GM08714 (cell line): Measurements from ENCODE around the gene SHANK2.

ENCODE experiments used
- H3K4me3 ChIP-seq: fragments of 200-500 bp; sonication (Bioruptor generic); 2 replicates; pipeline ENCODE4 v1.5.1; 2014; ENCODE audit warnings: mild to moderate bottlenecking, low read length, inconsistent platforms
- ZNF274 ChIP-seq: IDR thresholded peaks from 2 replicates; pipeline ENCODE4 v1.6.1; 2012; ENCODE audit warnings: mild to moderate bottlenecking, low read depth, low read length

SHANK2 gene

DNA sequence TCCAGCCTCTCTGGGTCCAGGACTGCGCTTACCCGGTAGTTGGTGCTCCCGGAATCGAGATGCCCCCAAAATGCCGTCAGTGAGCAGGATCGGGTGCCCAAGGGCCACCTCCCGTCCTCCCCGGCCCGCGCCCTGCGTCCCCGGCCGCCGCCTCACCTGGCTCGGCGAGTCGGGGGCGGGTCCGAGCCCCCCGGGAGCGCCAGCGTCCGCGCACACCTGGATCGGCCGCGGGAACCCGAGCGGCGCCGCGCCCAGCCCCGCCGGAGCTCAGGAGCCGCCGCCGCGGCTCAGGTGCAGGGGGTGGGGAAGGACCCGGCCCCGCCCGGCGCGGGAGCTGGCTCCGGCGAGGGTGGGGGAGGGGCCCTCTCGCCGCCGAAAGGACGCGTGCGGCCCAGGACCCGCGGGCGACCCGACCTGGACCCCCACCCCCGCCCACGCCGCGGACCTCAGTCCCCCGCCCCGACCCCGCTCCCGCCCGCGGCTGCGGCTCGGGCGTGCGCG, at the start of gene SHANK2:
Gene SHANK2, minus strand, starts transcription at position 309 of the 501 bp plus-strand sequence. CDS start 105,251 bp downstream, outside the sequence.
- no peak for TF ChIP-seq ZNF274
- H3K4me3 ChIP-seq: peak within 1 kb of the TSS; percentile 51; the same call in 1 of the 2 replicates

DNA sequence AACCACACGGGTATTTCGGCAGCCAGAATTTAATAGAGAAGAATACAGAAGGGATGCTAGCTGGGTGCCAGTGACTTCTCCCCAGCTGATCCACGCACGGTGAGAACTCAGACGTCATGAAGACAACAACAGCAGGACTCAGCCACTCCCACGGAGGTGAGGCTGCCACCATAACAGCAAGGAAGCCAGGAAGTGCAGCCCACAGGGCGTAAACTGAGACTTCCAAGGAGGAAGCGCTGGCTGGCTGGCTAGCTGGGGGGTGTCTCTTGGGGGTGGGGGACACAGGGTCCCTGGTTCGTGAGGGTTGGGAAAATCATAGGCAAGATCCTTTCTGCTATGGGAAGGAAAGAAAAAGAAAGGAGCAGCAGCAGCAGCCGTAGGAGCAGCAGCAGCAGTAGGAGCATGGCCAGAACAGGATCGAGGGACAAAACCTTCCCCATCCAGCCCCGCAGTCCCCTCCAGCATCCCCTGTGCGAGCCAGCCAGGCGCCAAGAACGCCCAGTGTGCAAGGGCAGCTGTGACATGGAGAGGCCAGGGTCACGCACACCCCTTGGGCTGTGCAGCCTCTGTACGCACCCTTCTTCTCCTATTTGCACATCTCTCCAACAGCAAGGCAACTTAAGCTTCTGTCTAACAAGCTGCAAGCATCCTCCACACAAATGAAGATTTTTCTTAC, 49.6 kb upstream of the SHANK2 start:
- no peak for TF ChIP-seq ZNF274
- H3K4me3 ChIP-seq: no peak overlapping the region

DNA sequence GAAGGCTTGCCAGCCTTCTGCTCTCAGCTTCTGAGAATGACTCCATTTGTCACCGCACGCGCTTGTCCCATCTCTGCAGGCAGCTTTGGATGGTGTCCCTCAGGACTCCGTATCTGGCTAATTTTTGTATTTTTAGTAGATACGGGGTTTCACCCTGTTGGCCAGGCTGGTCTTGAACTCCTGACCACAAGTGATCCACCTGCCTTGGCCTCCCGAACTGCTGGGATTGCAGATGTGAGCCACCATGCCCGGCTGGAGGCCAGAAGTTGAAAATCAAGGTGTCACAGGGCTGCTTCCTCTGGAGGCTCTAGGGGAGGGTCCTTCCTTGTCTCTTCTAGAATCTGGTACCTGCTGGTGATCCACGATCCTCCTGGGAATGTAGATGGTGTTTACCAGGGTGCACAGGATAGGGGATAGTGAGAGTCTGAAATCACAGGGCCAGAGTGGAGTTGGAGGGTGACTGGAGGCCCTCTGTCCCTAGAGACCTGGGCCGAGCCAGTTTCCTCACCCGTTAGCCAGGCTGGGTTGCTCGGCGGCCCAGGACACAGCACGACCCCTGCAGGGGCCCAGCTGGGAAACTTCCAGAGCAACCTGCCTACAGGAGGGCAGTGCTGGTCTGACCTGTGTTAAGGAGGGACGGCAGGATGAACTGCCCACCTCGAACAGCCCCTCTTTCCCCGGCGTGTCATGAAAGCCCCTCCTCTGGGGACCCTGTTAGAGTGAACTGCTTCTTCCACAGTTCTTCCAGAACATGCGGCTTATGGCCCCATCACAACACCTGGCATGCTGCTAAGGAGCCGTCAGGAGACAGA, 48.9 kb upstream of the SHANK2 start:
- H3K4me3 ChIP-seq: no peak overlapping the region
- TF ChIP-seq ZNF274: no peak

DNA sequence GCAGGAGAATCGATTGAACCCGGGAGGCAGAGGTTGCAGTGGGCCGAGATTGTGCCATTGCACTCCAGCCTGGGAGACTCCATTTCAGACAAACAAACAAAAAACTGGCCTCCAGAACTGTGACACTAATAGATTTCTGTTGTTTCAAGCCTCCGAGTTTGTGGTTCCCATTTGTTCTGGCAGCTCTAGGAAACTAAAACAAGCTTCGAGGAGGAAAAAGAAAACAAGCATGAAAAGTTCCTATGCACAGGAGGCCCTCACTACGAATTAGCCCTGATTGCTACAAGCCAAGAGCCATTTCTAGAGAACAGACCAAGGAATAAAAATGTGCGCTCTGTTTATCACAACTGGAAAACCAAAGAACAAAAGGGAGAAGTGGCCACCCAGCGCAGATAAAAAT, 47.8 kb upstream of the SHANK2 start:
- TF ChIP-seq ZNF274: no peak
- H3K4me3 ChIP-seq: no peak overlapping the region

DNA sequence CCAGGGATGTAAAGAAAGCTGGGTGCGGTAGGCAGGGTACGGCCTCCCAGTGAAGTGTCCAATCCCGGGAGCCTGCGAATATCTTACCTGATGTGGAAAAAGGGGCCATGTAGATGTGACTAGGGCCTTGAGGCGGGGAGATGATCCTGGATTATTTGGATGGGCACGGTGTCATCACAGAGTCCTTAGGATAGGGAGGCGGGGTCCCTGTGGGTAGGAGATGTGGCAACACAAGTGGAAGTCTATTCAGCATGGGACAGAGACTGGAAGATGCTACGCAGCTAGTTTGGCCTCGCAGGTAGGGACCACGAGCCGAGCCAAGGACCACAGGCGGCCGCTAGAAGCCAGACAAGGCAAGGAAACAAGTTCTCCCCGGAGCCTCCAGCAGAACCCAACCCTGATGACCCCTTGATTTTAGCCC, 46.4 kb upstream of the SHANK2 start:
- H3K4me3 ChIP-seq: no peak overlapping the region
- no peak for TF ChIP-seq ZNF274

DNA sequence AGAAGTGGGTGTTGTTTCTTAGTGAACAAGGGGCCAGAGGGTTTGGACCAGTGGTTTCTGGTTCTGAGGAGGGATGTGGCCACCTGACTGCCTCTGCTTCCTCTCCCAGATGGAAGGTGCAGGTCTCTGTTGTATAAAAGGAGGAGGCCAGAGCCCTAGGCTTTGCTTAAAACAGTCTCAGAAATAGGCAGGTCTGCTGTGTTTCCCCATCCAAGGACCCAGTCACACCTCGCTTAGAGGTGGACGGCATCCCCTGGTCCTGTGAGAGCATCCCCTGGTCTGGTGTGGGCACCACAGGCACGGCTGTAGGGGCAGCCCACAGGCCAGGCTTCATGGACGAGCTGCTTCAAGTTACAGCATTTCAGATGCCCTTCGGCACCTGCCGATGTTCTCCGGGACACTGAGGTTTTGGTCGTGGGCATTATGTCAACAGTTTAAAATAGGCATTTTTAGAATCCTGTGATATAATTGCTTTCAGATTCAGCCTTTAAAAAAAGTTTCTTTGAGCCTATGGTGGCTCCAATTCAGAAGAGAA, 45.7 kb upstream of the SHANK2 start:
- no peak for TF ChIP-seq ZNF274
- no peak overlapping the region for H3K4me3 ChIP-seq

DNA sequence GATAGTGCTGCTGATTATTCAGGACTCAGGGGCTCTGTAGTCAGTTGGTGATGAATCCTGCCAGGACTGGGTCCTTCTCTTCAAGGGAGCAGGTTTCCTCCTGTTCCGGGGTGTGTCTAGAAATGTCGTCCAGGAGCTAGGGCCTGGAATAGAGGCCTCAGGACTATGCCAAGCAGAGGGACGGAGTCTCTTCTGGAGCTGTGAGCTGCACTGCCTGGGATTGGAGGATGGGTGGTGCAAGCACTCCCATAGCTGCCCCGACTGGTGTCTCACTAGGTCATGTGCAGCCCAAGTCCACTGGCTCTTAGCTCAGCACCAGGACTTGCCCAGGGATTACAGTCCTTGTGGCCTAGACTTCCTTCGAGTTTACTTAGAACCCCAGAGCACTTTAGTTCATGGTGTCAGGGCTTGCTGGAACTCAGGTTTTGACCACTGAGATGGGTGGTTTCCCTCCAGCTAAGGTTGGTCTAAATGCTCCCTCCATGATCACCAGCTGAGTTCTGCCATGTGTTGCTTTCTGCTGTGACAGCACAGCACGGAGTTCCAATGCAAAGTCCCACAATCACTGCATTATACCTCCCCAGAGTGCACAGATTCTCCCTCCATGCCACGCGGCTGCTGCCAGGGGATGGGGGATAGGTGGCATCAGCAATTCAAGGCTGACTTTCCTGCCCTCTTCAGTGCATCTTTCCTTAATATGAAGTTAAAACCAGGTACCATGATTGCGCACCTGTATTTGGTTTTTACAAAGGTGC, 42.6 kb upstream of the SHANK2 start:
- no peak overlapping the region for H3K4me3 ChIP-seq
- no peak for TF ChIP-seq ZNF274

DNA sequence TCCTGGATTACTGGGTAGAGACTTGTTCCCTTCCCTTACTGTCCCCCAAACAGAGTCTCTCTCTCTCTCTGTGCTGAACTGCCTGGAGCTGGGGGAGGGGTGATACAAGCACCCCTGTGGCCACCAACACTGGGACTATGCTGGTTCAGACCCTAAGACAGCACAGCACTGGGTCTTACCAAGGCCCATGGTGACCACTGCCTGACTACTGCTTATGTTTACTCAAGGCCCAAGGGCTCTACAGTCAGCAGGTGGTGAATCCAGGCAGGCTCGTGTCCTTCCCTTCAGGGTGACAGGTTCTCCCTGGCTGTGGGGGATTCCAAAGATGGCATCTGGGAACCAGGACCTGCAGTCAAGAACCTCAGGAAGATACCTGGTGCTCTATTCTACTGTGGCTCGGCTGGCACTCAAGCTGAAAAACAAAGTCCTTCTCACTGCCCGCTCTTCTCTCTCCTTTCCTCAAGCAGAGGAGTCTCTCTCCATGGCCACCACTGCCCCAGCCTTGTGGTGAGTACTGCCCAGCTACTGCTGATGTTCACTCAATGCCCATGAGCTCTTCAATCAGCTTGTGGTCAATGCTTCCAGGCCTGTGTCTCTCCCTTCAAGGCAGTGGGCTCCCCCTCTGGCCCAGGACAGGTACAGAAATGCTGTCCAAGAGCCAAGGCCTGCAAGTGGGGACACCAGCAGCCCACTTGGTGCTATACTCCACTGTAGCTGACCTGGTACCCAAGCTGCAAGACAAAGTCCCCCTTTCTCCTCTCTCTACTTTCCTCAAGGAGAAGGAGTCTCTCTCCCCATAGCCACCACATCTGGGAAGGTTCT, 41.8 kb upstream of the SHANK2 start:
- no peak overlapping the region for H3K4me3 ChIP-seq

DNA sequence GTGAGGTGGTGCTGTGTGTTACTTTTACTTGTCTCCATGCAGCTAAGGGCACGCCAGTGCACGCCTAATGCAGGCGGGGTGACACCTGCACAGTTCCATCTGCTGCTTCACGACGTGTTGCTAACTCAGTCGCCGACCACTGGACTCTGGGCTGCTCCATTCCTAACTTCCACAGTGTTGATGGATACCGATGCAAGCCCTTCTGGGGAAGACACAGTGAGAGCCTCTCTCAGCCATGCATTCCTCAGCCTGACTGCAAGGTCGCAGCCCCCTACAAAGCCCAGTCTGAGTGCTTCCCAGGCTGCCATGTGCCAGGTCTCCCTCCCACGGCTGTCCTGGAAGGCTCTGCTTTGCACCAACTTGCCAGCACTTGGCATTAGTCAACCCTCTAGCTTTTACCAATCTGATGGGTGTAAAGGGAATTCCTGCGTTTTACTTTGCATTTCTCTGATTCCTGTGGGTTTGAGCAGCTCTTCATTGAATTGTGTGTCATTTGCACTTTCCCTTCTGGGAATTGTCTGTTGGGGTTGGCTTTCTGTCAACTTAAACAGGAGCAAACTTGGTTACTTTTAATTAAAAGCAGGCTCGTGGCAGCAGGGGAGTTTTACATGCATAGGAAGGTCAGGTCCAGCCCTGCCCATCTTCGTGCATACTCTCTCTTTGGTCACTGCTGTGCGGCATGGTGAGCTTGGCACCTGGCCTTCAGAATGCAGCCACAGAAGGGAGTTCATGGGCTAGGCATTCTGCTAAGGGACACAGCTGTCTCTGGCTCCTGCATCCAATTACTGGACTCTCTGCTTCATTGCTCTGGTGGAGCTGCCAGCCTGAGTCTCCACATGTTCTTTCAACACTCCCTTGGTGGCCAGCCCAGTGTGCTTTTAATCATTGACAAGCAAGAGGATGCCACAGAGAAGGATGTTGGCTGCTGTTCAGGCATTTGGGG, 34.6 kb upstream of the SHANK2 start:
- H3K4me3 ChIP-seq: no peak overlapping the region
- no peak for TF ChIP-seq ZNF274

More for the DNA sequence above, 41.8 kb upstream of the SHANK2 start:
- TF ChIP-seq ZNF274: no peak

DNA sequence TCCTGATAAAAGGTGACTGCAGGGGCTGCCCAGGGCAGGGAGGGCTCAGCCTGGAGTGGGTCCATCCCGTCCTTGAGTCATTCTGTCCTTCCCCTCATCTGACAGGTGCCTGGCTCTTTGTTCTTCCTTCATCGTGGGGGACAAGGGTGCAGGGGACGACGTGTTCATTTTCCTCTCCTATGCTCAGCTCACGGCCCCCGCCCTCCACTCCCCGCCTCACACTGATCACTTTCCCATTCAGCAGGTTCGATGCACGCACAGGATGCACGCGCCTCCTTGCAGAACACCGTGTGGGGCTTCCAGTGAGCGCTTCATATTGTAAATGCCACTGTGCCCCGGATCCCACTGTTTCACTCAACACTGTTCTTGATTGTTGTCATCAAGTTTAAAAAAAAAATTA, 32.7 kb upstream of the SHANK2 start:
- no peak for TF ChIP-seq ZNF274
- H3K4me3 ChIP-seq: no peak overlapping the region

DNA sequence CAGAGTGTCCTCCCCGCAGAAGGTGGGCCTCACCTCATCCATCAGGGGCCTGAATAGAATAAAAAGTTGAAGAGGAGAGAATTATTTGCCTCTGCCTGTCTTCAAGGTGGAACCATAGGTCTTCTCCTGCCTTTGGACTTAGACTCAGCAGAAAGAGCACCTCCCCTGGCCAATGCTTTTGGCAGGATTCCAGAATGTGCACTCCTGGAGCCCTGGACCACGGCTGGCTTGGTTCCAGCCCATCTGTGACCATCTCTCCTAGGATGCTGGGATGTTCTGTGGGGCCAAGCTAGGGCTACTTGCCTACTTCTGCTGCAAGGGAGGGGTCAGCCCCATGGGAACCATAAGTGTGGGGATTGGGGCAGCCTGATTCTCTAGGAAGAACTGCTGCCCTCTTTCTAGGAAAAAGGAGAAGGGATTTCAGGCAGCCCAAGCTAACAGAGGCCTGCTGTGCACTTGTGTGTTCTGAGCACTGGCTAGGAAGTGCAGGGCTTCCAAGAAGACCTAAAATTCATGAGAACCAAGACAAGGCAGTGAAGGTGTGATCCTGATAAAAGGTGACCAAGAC, 32.2 kb upstream of the SHANK2 start:
- no peak overlapping the region for H3K4me3 ChIP-seq
- TF ChIP-seq ZNF274: no peak

DNA sequence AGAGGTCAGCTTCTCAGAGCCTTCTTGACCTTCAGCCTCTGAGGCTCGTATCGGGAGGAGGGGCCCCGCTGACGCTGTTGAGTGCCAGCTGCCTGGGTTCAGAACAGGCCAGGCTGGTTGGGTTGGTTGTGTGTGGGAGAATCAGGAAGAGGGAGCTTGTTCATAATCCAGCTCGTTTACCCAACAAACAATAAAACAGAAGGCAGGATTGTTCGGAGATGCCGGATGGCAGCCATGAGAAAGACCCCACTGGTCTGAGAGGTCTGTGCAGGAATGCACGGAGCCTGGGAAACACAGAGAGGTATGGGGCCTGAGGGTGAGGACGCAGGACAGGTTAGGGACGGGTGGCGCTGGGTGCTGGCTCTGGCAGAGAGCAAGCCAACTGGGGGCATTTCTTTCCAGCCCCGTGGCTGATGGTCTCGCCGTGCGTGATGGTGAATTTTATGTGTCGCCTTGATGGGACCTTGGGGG, 31.6 kb upstream of the SHANK2 start:
- no peak overlapping the region for H3K4me3 ChIP-seq
- no peak for TF ChIP-seq ZNF274
